Erythroblast (primary cell): ENCODE results near the gene ZNF106.

ENCODE experiments used
- DNase-seq, 2 experiments: peaks; one replicate each; lab custom pipeline; 2025; lab: John Stamatoyannopoulos, UW
- GATA1 ChIP-seq: IDR thresholded peaks from 2 replicates; pipeline ENCODE4 v1.6.1; 2011; ENCODE audit warnings: low read depth, mild to moderate bottlenecking, control low read depth, low read length, moderate library complexity
- POLR2A ChIP-seq: IDR thresholded peaks from 2 replicates; pipeline ENCODE4 v1.6.1; 2011; ENCODE audit warnings: mild to moderate bottlenecking, low read length

ZNF106 gene

GRCh38 chr15:42498212-42499068 is 7.5 kb upstream of the ZNF106 start:
- DNase-seq = peak; percentile 64 to 67
- TF ChIP-seq POLR2A (no peak), GATA1 (no peak)

GRCh38 chr15:42495361-42496212 is 4.6 kb upstream of the ZNF106 start, which contains the start of gene SNAP23:
TSS of gene SNAP23 (plus strand) at chr15:42495634. CDS start at chr15:42511847, 16,213 bp downstream.
- peak; percentile 91 to 93 for DNase-seq
- TF ChIP-seq GATA1 = no peak
- peak; percentile 87 for TF ChIP-seq POLR2A

DNA sequence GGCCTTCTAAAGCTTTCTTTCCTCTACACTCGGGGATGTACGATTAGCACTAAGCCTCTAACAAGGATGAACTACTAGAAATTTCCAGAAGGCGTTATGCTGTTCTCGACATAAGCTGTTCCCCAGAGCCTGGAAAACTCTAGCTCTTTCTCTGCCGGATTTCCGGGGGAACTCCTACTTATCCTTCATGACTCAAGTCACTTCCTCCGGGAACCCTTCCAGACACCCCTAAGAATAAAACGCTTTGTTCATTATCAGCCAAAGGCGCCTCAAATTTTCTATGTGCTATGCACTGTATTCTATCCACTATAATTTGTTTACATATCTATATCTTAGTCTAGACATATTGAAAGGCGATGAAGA is 4.0 kb upstream of the ZNF106 start:
- no peak for DNase-seq

GRCh38 chr15:42493679-42494078 is 2.7 kb upstream of the ZNF106 start:
- TF ChIP-seq GATA1 = no peak
- no peak for TF ChIP-seq POLR2A
- no peak for DNase-seq

More for the DNA sequence above, 4.0 kb upstream of the ZNF106 start:
- no peak for TF ChIP-seq GATA1
- TF ChIP-seq POLR2A = no peak

DNA sequence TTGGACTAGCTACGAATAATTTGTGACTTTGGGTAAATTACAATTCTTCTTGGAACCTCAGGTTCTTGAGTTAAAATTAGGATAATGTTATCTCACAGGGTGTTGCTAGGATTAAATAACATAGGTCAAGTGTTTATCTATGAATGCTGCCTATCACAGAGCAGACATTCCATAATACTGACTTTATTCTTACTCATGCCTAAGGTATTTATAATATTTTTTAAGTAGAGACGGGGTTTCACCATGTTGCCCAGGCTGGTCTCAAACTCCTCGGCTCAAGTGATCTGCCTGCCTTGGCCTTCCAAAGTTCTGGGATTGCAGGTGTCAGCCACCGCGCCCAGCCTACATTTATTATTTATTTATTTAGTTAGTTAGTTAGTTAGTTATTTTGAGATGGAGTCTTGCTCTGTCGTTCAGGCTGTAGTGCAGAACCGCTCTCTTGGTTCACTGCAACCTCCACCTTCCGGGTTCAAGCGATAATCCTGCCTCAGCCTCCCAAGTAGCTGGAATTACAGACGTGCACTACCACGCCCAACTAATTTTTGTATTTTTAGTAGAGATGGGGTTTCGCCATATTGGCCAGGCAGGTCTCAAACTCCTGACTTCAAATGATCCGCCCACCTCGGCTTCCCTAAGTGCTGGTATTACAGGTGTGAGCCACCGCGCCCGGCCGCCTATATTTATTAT is 741 bp upstream of the ZNF106 start:
- no peak for TF ChIP-seq GATA1
- no peak for TF ChIP-seq POLR2A
- peak in 1 of 2 experiments; percentile 74 for DNase-seq

GRCh38 chr15:42490291-42490670 is 660 bp downstream of the ZNF106 start:
- DNase-seq = peak in 1 of 2 experiments; percentile 68
- TF ChIP-seq POLR2A = no peak
- TF ChIP-seq GATA1 = no peak

DNA sequence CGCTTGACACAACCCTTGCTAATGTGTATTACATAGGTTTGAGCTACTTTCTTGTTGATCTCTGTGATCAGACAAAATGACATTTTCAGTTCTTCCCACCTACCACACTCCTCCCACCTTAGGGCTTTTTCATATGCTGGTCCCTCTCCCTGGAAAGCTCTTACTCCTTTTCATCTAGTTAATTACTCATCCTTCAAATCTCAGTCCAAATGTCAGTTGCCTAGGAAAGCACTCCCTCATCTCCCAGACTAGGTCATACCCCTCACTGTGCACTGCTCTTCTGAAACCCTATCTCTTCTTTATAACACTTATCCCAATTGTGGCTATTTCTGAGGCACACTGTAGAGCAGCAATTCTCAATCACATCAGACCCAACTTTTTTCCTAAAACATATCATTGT is 7.3 kb downstream of the ZNF106 start:
- DNase-seq = no peak
- TF ChIP-seq POLR2A (no peak), GATA1 (no peak)

- DNase-seq = no peak
- TF ChIP-seq POLR2A = no peak
Observed at GRCh38 chr15:42482701-42483100, 8.2 kb downstream of the ZNF106 start.

DNA sequence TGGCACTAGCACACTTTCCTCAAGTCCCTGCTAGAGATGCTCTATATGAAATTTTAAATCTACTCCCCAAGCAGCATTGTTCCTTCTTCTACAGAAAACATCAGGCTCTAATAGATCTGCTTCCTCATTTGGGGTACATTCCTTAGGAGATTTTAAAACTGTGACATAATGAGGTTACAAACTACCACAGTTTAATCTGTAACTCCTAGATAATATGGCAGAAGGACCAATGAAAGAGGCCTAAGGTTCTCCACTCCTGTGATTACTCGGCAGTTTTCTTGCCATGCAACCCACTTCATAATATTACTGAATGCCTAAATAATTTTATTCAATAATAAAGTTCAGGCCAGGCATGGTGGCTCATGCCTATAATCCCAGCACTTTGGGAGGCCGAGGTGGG is 16.1 kb downstream of the ZNF106 start:
- peak; percentile 21 to 39 for DNase-seq
- TF ChIP-seq POLR2A (no peak), GATA1 (no peak)

- TF ChIP-seq GATA1 (no peak), POLR2A (no peak)
Observed at GRCh38 chr15:42471002-42471401, 19.9 kb downstream of the ZNF106 start.

GRCh38 chr15:42465520-42466259 is 25.3 kb downstream of the ZNF106 start:
- TF ChIP-seq GATA1 = no peak
- TF ChIP-seq POLR2A = no peak
- no peak for DNase-seq

More at GRCh38 chr15:42471002-42471401, 19.9 kb downstream of the ZNF106 start:
- no peak for DNase-seq

GRCh38 chr15:42461261-42461660 is 29.7 kb downstream of the ZNF106 start:
- TF ChIP-seq GATA1 (no peak), POLR2A (no peak)
- DNase-seq = no peak
